ENCODE results near the gene IP6K2.

IP6K2 gene

DNA sequence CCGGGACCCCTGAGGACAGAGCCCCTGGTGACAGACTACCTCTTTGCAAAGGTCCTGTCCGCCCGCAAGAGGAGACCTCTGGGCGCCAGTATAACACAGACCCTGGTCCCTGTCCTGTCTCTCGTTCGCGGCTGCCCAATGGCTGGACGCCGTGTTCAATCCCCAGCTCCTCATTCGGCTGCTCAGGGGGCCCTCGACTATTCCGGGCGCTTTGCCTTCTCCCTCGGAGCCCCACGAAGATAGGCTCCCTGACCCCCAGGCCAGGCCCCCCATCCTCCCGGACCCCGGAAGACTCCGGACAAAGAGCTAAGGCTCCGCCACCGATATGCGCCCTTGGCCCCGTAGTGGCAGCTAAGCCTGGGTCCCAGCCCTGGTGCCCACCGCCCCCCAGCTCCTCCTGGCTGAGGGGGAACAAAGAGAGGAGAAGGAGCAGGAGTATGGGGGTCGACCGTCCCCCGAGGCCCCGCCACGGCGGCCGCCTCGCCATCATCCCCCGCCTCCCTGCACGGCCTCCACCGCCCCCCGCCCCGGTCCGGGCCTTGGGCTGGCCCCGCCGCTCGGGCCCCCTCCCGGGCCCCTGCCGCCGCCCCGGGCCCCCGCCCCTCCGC is 54.8 kb downstream of the IP6K2 start:
- TF ChIP-seq, protein P1, sequence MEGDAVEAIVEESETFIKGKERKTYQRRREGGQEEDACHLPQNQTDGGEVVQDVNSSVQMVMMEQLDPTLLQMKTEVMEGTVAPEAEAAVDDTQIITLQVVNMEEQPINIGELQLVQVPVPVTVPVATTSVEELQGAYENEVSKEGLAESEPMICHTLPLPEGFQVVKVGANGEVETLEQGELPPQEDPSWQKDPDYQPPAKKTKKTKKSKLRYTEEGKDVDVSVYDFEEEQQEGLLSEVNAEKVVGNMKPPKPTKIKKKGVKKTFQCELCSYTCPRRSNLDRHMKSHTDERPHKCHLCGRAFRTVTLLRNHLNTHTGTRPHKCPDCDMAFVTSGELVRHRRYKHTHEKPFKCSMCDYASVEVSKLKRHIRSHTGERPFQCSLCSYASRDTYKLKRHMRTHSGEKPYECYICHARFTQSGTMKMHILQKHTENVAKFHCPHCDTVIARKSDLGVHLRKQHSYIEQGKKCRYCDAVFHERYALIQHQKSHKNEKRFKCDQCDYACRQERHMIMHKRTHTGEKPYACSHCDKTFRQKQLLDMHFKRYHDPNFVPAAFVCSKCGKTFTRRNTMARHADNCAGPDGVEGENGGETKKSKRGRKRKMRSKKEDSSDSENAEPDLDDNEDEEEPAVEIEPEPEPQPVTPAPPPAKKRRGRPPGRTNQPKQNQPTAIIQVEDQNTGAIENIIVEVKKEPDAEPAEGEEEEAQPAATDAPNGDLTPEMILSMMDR (IDR thresholded peaks at IDR 0.05; ENCODE audit: low read length), result no peak
- no peak for TF ChIP-seq EZH2 (IDR thresholded peaks at IDR 0.05; ENCODE audit: borderline replicate concordance, low read length)
- Histone ChIP-seq H3K4me3 (ENCODE audit: low read depth, low read length, poor library complexity, severe bottlenecking) (peak overlapping the region; percentile 67), H3K9me2 (ENCODE audit: low read depth, low read length) (no peaks in the 10 kb centered on the region), H3K79me2 (ENCODE audit: insufficient read depth, low read length) (no peaks in the 10 kb centered on the region), H3K4me1 (ENCODE audit: insufficient read depth, low read length, severe bottlenecking) (peaks cover 8% of the 10 kb centered on the region), H3K4me2 (ENCODE audit: low read length) (peak overlapping the region; percentile 66; the same call in 1 of the 2 replicates), H3F3A (ENCODE audit: insufficient read depth, low read length) (no peaks in the 10 kb centered on the region), H3K27ac (ENCODE audit: low read depth, low read length, poor library complexity, severe bottlenecking) (no peak overlapping the region), H3K9me3 (ENCODE audit: low read length) (no peaks in the 10 kb centered on the region), H3K36me3 (ENCODE audit: insufficient read depth, low read length) (0 out of 2 replicates have a peak, but pooled peaks cover 8% of the 10 kb centered on the region), H2AFZ (ENCODE audit: low read length) (no peak overlapping the region), H4K20me1 (ENCODE audit: insufficient read depth, low read length) (no peaks in the 10 kb centered on the region), H3K9ac (ENCODE audit: low read length) (no peak overlapping the region), H3K27me3 (ENCODE audit: insufficient read depth, low read length) (no peaks in the 10 kb centered on the region)

DNA sequence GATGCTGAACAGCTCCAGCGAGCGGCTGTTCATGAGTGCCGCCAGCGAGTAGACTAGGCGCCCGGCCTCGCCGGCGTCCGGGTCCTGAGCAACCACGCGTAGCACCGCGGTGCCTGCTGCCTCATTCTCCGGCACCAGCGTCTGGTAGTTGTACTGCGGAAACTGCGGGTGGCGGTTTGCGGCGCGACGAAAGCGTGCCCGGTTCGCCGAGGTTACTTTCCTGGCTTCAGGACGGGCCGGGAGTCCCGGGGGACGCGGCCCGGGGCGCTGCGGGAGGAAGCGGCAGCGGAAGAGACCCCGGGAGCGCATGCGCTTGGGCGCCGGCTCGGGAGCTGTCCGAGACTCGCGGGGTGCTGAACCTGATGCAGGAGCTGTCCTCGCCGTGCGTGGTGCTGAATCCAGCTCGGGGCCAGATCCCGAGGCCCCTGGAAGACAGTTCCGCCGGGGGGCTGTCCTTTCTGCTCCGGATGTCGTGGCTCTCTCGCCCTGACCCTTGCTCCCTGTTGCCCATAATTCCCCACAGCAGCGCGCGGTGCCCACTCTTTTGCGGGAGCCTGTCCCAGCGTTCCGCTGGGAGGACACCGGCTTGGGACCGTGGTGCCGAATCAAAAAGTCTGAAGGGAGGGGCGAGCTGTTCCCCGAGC is 55.4 kb downstream of the IP6K2 start:
- H3F3A ChIP-seq (ENCODE audit: insufficient read depth, low read length), result no peaks in the 10 kb centered on the region
- H3K9me2 ChIP-seq (ENCODE audit: low read depth, low read length), result no peaks in the 10 kb centered on the region
- H3K4me1 ChIP-seq (ENCODE audit: insufficient read depth, low read length, severe bottlenecking), result peaks cover 15% of the 10 kb centered on the region
- H3K9ac ChIP-seq (ENCODE audit: low read length), result no peak overlapping the region
- no peaks in the 10 kb centered on the region for H3K9me3 ChIP-seq (ENCODE audit: low read length)
- no peaks in the 10 kb centered on the region for H4K20me1 ChIP-seq (ENCODE audit: insufficient read depth, low read length)
- TF ChIP-seq EZH2 (IDR thresholded peaks at IDR 0.05; ENCODE audit: borderline replicate concordance, low read length), result no peak
- TF ChIP-seq, protein P1 (IDR thresholded peaks at IDR 0.05; ENCODE audit: low read length), result no peak
- H3K79me2 ChIP-seq (ENCODE audit: insufficient read depth, low read length), result no peaks in the 10 kb centered on the region
- H3K27me3 ChIP-seq (ENCODE audit: insufficient read depth, low read length), result no peaks in the 10 kb centered on the region
- peak overlapping the region; percentile 66 for H3K4me2 ChIP-seq (ENCODE audit: low read length)
- H3K27ac ChIP-seq (ENCODE audit: low read depth, low read length, poor library complexity, severe bottlenecking), result no peak overlapping the region
- no peak overlapping the region for H2AFZ ChIP-seq (ENCODE audit: low read length)
- peak overlapping the region; percentile 51 for H3K4me3 ChIP-seq (ENCODE audit: low read depth, low read length, poor library complexity, severe bottlenecking)
- H3K36me3 ChIP-seq (ENCODE audit: insufficient read depth, low read length), result 0 out of 2 replicates have a peak, but pooled peaks cover 5% of the 10 kb centered on the region

DNA sequence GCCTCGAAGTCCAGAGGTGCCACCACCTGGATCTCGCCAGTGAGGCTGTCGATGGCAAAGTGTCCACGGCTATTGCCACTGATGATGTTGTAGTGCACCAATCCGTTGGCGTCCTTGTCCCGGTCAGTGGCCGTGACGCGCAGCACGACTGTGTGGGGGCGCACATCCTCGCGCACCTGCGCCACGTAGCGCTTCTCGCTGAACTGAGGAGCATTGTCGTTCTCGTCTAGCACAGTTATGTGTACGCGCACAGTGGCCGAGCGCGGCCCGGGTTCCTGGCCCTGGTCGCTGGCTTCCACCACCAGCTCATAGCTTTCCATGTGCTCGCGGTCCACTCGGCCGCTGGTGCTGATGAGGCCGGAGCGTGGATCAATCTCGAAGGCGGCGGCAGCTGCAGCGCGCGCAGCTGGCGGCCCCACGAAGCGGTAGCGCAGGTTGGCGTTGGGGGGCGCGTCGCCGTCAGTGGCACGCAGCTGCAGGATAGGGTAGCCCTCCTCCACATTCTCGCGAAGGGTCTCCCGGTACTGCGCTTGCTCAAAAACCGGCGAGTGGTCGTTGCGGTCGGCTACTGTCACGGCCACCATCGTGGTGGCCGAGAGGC is 56.1 kb downstream of the IP6K2 start:
- H3K9ac ChIP-seq (ENCODE audit: low read length), result no peak overlapping the region
- H3K4me2 ChIP-seq (ENCODE audit: low read length), result peak overlapping the region; percentile 66; the same call in 1 of the 2 replicates
- H3K4me3 ChIP-seq (ENCODE audit: low read depth, low read length, poor library complexity, severe bottlenecking), result no peak overlapping the region
- H3K79me2 ChIP-seq (ENCODE audit: insufficient read depth, low read length), result no peaks in the 10 kb centered on the region
- no peaks in the 10 kb centered on the region for H3K36me3 ChIP-seq (ENCODE audit: insufficient read depth, low read length)
- no peak overlapping the region for H2AFZ ChIP-seq (ENCODE audit: low read length)
- TF ChIP-seq EZH2 (IDR thresholded peaks at IDR 0.05; ENCODE audit: borderline replicate concordance, low read length), result no peak
- TF ChIP-seq, protein P1 (IDR thresholded peaks at IDR 0.05; ENCODE audit: low read length), result no peak
- H4K20me1 ChIP-seq (ENCODE audit: insufficient read depth, low read length), result no peaks in the 10 kb centered on the region
- H3F3A ChIP-seq (ENCODE audit: insufficient read depth, low read length), result no peaks in the 10 kb centered on the region
- no peaks in the 10 kb centered on the region for H3K9me2 ChIP-seq (ENCODE audit: low read depth, low read length)
- H3K27ac ChIP-seq (ENCODE audit: low read depth, low read length, poor library complexity, severe bottlenecking), result no peak overlapping the region
- H3K9me3 ChIP-seq (ENCODE audit: low read length), result no peaks in the 10 kb centered on the region
- no peaks in the 10 kb centered on the region for H3K27me3 ChIP-seq (ENCODE audit: insufficient read depth, low read length)
- H3K4me1 ChIP-seq (ENCODE audit: insufficient read depth, low read length, severe bottlenecking), result peaks cover 17% of the 10 kb centered on the region
